Measurements from ENCODE around the gene ZMIZ2.
A peak's percentile ranks its signal among the peaks of the same experiment; 100 is the strongest.
"Not testable (repeated sequence)": the region's sequence is repeated elsewhere in the genome, so short reads cannot be mapped to it uniquely, and the experiment has no call there.

ZMIZ2 gene, protein sequence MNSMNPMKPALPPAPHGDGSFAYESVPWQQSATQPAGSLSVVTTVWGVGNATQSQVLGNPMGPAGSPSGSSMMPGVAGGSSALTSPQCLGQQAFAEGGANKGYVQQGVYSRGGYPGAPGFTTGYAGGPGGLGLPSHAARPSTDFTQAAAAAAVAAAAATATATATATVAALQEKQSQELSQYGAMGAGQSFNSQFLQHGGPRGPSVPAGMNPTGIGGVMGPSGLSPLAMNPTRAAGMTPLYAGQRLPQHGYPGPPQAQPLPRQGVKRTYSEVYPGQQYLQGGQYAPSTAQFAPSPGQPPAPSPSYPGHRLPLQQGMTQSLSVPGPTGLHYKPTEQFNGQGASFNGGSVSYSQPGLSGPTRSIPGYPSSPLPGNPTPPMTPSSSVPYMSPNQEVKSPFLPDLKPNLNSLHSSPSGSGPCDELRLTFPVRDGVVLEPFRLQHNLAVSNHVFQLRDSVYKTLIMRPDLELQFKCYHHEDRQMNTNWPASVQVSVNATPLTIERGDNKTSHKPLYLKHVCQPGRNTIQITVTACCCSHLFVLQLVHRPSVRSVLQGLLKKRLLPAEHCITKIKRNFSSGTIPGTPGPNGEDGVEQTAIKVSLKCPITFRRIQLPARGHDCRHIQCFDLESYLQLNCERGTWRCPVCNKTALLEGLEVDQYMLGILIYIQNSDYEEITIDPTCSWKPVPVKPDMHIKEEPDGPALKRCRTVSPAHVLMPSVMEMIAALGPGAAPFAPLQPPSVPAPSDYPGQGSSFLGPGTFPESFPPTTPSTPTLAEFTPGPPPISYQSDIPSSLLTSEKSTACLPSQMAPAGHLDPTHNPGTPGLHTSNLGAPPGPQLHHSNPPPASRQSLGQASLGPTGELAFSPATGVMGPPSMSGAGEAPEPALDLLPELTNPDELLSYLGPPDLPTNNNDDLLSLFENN

DNA sequence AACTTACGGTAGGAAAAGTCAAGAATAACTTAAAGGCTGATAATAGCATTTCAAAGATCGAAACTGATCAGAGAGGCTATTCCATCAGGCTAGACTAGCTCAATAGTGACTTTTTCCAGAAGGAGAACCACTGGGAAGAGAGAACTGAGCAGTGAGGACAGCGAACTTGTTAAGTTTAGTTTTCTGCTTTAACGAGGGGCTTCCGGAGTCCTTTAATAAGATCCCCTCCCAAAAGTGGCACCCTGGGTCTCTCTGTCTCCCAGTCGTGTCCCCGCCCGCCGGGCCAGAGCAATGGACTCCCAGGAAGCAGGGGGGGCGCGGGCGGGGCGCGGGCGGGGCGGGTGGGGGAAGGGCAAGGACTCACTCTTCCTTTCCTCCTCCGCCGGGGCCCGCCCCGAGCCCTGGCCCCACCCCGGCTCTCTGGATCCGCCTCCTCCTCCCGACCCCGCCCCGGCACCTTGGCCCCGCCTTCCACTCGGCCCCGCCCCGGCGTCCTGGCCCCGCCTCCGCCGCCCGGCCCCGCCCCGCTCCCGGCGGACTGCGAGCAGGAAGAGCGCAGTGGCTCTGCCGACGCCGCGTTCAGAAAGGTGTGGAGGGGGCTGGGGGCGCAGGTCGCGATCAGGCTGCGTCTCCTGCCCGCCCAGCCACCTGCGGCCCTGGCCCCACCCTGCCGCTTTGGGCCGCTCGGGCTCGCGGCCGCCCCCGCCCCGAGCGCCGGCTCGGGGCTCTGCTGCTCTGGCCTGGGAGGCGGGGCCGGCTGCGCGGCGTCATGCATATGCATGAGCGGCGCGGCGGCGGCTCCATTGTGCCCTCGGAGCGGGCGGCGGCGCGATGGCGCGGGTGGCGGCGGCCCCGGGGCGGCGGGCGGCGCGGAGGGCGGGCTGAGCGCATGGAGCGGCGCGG, at the start of gene ZMIZ2:
Gene ZMIZ2, plus strand, starts transcription at position 803 of the 903 bp plus-strand sequence. CDS start 7,403 bp downstream, outside the sequence.
- DNase-seq (ENCODE audit: low read depth), result peak; percentile 82

DNA sequence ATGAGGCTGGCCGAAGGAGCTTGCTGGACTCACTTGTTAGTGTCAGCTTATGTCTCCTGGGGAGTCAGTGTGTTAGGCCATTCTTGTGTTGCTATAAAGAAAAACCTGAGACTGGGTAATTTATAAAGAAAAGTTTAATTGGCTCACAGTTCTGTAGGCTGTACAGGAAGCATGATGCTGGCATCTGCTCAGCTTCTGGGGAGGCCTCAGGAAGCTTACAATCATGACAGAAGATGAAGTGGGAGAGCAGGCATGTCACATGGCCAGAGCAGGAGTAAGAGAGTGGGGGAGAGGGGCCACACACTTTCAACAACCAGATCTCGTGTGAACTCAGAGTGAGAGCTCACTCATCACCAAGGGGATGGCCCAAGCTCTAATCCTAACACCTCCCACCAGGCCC, 49.0 kb upstream of the ZMIZ2 start:
- DNase-seq (ENCODE audit: low read depth), result not testable (repeated sequence)

DNA sequence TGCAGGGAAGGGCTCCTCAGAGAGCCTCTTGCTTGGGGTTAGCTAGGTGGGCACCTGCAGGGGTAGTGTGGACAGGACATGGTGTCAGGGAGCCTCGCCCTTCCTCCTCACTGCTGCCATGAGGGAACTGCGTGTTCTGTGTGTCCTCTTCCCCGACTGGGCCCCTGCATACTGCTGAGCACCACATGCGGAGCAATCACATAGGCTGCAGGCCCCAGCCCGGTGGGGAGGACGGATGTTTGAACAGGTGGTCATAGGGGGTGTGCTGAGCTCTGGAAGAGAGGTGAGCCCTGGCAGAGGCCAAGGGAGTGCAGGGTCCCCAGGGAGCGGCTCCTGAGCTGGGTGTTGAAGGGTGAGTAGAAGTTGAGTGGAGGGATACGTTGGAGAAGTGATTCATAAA, 48.3 kb upstream of the ZMIZ2 start:
- DNase-seq (ENCODE audit: low read depth), result no peak

DNA sequence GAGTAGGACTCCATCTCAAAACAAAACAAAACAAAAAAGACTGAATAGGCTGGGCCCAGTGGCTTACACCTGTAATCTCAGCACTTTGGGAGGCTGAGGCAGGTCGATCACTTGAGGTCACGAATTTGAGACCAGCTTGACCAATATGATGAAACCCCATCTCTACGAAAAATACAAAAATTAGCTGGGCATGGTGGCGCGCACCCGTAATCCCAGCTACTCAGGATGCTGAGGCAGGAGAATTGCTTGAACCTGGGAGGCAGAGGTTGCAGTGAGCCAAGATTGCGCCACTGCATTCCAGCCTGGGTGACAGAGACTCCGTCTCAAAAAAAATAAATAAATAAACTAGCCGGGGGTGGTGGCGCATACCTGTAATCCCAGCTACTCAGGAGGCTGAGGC, 45.3 kb upstream of the ZMIZ2 start:
- DNase-seq (ENCODE audit: low read depth), result not testable (repeated sequence)

DNA sequence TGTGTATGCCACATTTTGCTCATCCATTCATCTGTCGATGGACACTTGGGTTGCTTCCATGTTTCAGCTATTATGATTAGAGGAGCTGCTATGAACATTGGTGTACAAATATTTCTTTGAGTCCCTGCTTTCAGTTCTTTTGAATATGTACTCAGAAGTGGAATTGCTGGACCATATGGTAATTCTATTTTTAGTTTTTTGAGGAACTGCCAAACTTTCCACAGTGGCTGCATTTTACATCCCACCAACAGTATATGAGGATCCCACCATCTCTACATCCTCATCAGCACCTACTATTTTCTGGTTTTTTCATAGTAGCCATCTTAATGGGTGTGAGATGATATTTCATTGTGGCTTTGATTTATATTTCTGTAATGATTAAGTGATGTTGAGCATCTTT, 44.7 kb upstream of the ZMIZ2 start:
- no peak for DNase-seq (ENCODE audit: low read depth)

DNA sequence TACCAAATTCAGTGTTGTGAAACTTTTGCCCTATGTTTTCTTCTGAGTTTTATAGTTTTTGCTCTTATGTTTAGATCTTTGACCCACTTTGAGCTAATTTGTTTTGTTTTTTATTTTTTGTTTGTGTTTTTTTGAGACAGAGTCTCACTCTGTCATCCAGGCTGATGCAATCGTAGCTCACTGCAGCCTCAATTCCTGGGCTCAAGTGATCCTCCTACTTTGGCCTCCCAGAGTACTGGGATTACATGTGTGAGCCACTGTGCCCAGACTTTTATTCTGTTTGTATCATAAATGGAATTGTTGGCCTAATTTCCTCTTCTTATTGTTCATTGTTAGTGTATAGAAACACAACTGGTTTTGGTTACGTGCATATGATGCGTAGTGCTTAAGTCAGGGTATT, 43.2 kb upstream of the ZMIZ2 start:
- no peak for DNase-seq (ENCODE audit: low read depth)

DNA sequence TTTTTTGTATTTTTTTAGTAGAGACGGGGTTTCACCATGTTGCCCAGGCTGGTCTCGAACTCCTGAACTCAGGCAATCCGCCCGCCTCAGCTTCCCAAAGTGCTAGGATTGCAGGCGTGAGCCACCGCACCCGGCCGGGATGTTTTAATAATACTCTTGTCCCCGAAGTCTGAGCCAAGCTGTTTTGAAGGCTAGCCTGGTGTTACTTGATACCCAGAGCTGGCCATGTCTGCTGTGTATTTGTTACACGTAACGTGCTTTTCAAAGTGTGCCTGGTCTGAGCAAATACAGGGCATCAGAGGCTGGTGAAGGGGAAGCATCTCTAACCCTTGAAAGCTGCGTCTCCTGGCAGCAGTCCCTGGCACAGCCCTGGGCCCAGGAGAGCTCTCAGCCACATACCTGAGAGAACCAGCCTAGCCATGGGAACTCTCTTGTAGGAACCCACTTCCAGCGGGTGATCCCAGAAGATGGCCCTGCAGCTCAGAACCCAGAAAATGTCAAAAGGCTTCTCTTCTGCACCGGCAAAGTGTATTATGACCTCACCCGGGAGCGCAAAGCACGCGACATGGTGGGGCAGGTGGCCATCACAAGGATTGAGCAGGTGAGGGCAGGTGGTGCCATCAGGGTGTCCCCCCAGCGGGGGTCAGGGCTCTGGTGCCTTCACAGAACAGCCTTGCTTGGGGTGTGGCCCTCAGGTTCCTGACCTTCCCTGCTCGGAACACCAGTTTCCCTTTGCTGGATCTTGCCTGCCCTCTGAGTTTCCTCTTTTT, 41.7 kb upstream of the ZMIZ2 start:
- no peak for DNase-seq (ENCODE audit: low read depth)

DNA sequence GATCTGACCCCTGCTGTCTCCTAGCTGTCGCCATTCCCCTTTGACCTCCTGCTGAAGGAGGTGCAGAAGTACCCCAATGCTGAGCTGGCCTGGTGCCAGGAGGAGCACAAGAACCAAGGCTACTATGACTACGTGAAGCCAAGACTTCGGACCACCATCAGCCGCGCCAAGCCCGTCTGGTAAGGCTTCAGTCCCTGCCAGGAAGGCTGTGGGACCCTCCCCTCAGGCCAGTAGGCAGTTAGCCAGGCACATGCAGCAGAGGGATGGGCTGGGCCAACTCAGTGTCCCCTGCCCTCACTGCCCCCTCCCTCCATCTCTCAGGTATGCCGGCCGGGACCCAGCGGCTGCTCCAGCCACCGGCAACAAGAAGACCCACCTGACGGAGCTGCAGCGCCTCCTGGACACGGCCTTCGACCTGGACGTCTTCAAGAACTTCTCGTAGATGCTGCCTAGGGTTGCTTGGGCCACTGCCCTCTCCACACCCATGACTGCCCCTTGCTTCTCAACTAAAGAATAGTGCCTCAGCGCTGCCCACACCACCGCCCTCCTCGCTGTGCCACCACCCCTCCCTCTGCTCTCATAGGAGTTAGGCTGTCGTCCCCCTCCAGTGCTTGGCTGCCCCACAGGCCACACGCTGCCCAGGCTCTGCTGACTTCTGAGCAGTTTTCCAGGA, 41.0 kb upstream of the ZMIZ2 start:
- DNase-seq (ENCODE audit: low read depth), result no peak

DNA sequence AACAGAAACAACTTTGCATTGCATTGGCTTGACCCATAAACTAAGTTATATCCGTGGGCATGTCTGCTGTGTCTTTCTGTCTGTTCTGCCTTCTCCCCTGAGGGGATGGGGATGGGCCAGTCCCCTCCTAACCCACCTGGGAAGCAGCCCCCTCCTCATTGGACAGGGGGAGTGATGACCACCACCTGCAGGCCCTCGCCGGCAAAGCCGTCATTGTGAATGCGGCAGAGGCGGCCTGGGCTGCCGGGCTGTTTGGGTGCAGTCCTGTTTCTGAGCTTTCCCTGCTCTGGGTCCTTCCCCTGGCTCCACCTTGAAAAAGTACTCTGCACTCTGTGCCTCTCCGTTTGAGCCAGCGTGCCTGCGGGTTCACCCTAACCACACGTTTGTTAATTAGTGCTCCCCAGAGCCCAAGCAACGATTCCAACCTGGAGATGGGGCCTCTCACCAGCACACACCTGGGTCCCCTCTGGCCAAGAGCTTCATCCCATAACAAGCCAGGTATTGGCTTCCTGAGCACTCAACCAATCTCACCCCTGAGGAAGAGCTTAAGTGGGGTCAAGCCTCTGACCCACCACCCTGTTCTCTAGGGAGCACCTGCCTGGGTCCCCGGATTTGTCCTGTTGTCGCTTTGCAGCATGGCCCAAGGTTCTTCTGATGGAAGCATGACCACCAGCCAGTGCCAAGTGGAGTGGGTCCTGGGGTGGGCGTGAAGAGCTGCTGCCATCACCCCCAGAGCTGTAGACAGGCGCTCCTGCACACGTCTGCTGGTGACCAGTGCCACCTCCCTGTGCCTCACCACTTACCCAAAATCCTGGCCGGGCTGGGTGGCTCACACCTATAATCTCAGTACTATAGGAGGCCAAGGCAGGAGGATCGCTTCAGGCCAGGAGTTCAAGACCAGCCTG, 39.4 kb upstream of the ZMIZ2 start:
- no peak for DNase-seq (ENCODE audit: low read depth)

DNA sequence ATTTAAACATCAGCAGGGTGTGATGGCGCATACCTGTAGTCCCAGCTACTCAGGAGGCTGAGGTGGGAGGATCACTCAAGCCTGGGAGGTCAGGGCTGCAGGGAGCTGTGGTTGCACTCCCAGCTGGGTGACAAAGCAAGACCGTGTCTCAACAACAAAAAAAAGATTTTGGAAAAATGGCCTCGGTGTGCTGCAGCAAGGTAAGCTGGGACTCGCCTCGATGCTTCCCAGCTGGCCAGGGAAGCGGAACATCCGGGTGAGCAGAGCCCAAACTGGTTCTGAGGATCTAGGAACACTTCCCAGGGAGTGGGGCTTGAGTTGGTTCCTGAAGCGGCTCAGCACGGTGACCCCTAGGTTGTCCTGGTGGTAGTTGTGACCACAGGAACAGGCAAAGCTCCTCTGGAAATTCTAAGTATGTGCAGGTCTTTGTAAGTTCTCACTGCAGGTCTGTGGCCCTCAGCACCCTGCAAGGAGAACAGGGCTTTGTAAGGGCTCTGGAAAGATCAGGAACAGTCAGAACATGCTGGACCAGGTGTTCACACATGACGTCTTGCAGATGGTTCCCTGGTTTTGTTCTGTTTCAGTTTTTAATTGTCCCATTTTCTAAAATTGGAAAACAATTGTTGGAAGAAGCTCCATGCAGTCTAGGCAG, 38.6 kb upstream of the ZMIZ2 start:
- DNase-seq (ENCODE audit: low read depth), result no peak

DNA sequence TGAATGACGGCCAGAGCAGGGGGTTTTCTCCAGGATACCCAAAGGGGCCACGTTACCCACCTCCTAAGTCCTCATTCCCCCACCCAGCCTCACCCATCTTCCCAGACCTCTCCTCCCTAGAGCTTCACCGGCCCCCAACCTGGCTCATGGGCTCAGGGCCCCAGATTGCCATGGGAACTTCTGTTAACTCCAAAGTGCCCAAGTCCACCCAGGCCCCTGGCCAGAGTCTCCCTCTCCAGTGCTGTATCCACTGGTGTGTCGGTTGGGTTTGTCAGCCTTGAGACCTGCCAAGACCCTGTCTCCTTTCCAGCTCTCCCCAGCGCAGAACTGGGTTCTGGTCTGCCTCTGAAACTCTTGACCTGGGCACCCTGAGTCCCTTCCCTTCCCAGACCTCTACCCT, 37.1 kb upstream of the ZMIZ2 start:
- DNase-seq (ENCODE audit: low read depth), result no peak

DNA sequence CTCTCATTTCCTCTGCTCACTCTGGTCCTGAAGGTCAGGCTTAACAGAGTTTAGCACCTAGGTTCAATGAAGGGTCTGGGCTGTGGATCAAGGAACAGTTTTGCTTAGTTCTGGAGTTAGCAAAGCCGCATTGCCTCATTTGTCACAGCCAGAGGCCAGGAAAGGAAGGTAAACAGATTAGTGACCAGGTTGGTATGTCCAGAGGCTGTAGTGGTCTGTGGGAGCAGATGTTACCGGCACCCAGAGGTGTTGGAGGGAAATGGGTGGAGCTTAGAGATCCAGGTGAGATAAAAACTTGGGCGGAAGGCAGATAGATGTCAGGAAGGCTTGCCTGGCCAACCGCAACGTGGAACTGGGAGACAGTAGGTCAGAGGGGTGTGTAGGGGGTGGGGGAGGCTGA, 36.6 kb upstream of the ZMIZ2 start:
- no peak for DNase-seq (ENCODE audit: low read depth)

DNA sequence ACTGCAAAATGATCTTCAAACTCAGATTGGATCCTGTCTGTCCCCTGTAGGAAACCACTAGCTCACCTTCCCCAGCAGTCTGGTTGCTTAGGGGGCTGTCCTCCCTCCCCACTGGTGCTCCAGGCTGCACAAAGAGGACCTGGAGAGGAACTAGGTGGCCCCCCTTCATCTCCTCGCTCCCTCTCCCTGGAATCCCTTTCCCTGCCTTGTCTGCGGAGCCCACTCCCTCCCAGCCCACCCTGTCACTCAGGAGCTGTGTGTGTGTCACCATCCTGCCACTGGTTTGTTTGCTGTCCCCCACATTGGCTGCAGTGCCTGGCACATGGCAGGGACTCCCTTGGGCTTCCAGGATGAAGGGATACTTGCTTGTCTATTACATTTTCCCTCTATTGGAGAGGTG, 35.5 kb upstream of the ZMIZ2 start:
- DNase-seq (ENCODE audit: low read depth), result no peak

DNA sequence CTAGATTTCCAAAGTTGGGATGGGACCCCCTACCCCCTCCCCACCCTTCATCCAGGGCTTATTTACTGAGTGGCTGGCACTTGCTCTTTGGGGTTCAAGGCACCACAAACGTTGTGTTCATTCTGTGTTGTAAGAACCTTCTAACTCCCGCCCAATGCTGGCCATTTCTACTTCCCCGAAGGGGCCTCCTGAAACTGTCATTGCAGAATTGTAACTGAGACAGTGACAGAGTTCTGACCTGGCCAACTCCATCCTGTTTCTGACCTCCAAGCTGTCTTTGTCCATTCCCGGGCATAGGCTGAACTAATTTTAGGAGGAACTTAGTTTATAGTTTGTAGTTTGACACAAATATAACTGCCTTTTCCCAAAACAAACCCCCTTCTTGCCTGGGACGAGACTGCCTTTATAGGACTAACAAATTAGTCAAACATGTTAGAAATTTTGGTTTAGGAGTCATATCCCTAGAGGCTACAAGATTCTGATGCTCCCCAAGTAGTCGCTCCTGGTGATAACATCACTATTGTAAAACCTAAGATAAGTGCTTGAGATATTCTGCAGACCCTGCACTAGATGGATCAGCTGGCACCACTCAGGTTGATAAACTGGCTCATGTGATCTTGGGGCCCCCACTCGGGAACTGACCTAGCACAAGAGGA, 34.8 kb upstream of the ZMIZ2 start:
- DNase-seq (ENCODE audit: low read depth), result no peak

DNA sequence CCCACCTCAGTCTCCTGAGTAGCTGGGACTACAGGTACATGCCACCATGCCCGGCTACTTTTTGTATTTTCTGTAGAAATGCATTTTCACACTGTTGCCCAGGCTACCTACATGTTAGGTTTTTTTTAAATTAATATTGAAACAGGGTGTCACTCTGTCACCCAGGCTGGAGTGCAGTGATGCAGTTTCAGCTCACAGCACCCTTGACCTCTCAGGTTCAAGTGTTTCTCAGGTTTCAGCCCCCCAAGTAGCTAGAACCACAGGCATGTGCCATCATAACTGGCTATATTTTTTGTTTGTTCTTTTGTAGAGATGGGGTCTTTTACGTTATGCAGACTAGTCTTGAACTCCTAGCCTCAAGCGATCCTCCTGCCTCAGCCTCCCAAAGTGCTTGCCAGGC, 32.4 kb upstream of the ZMIZ2 start:
- no peak for DNase-seq (ENCODE audit: low read depth)

DNA sequence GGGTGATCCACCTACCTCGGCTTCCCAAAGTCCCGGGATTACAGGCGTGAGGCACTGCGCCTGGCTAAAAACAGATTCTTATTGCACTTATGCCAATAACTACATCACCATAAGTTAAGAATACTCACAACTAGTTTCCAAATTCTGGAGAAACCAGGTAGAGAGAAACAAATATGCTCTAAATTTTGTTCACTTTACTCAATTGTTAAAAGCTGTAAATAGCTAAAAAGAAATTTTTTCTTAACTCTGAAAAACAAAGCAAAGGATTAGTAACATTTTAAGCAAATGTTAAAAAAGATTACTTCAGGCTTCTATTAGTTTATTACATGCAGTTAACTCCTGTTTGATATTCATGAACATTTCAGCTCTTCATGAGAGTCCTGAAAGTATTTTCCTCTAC, 28.3 kb upstream of the ZMIZ2 start:
- no peak for DNase-seq (ENCODE audit: low read depth)

DNA sequence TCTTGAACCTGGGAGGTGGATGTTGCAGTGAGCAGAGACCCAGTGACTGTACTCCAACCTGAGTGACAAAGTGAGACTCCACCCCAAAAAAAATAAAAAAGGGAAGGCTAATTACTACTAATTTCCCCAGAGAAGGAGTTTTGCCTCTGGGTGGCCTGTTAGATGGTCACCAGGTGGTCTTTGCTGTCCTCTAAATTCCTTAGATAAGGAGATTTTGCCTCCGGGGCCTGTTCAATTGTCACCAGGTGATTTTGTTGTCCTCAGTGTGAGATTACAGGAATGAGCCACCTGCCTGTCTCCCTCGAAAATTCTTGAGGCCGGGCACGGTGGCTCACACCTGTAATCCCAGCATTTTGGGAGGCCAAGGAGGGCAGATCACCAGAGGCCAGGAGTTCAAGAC, 24.4 kb upstream of the ZMIZ2 start:
- DNase-seq (ENCODE audit: low read depth), result no peak

DNA sequence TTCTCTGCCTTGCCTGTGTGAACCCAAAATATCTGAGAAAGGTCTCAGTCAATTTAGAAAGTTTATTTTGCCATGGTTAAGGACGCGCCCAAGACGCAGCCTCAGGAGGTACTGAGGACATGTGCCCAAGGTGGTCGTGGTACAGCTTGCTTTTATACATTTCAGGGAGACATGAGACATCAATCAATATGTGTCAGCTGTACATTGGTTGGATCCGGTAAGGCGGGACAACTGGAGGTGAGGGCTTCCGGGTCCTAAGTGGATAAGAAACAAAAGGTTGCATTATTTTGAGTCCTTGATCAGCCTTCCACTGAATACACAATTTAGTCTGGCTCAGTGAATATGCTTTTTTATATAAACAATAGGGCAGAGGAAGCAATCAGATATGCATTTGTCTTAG, 22.4 kb upstream of the ZMIZ2 start:
- DNase-seq (ENCODE audit: low read depth), result not testable (repeated sequence)
